Medulla oblongata (tissue), 1 donor: ENCODE results near the gene AKAP8L.
"Not testable (repeated sequence)": the region's sequence is repeated elsewhere in the genome, so short reads cannot be mapped to it uniquely, and the experiment has no call there.

Experiments
- DNase-seq: peaks from one replicate; pipeline ENCODE4 v3.0.0-alpha.2; 2015; ENCODE audit errors: extremely low spot score

Gene AKAP8L

GRCh38 chr19:15417699-15418098 is 1.1 kb downstream of the AKAP8L start:
- no peak for DNase-seq

- DNase-seq, result no peak
Observed at GRCh38 chr19:15412832-15413231, 6.0 kb downstream of the AKAP8L start.

GRCh38 chr19:15411351-15411750 is 7.4 kb downstream of the AKAP8L start:
- DNase-seq, result not testable (repeated sequence)

DNA sequence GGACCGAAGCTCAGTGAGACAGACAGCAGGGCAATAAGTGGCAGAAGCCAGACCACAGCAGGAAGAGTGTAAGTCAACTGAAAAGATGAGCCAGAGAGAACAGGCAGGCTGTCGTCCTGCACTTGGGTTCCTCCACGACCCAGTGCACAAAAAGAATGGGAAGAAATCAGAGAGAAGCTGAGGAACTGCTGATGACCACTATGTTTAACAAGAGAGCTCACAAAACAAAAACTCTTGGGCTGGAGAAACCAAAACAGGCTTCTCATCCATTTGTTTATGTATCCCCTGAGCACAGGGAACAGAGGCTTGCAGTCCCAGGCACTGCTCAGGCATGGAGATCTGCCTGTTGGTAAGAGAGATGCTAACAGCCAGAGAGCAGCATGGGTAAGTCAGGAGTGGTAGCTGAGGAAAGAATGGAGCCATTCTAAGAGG is 14.0 kb downstream of the AKAP8L start:
- peak; percentile 78 for DNase-seq

GRCh38 chr19:15404097-15404779 is 14.6 kb downstream of the AKAP8L start:
- peak; percentile 22 for DNase-seq

DNA sequence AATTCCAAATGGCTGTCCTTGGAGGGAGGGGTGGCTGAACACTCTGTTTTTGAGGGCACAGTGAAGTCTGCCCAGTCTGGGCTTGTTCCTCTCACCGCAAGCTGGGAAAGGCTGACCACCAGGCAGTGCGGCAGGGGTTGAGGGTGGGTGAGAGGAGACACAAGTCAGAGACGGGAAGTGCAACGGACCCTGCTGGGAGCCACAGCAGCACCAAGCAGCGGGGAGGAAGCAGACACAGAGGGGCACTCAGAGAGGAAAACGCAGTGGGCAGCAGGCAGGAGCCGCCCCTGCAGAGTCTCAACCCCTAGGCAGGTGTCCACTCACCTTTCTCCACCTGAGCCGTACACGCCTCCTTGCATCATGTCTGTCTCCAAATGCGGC is 15.6 kb downstream of the AKAP8L start:
- no peak for DNase-seq

DNA sequence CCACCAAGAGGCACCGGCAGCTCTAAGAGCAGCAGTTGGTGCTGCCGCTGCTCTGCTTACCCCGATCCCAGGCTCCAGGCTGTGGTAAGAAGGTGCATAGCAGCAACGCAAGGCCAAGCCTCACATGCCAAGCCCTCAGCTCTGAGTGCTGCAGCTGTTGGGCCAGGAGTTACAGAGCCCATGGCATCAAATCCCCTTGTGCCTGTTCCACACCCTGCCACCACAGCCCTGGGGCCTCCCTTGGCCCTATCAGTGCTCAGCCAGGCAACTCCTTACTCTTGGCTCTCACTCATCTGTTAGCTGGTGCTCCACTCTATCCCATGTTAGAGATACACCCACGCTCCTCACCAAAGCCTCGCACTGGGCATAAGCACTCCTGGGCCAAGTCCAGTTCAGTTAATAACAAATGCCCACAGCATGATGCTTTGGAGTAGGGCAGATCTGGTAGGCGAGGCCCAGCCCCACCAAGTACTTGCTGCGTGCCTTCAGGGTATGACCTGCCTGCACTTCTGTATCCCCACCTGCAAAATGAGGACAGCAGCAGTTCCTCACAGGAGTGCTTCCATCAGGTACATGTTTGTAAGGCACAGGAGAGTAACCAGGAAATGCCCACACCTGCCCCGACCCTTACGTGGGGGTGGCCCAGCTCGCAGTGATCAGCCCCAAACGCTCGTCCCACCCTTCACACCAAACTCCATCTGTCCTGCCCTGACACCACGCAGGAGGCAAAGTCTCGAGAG is 16.2 kb downstream of the AKAP8L start:
- no peak for DNase-seq

GRCh38 chr19:15401397-15401710 is 17.4 kb downstream of the AKAP8L start:
- DNase-seq, result no peak

DNA sequence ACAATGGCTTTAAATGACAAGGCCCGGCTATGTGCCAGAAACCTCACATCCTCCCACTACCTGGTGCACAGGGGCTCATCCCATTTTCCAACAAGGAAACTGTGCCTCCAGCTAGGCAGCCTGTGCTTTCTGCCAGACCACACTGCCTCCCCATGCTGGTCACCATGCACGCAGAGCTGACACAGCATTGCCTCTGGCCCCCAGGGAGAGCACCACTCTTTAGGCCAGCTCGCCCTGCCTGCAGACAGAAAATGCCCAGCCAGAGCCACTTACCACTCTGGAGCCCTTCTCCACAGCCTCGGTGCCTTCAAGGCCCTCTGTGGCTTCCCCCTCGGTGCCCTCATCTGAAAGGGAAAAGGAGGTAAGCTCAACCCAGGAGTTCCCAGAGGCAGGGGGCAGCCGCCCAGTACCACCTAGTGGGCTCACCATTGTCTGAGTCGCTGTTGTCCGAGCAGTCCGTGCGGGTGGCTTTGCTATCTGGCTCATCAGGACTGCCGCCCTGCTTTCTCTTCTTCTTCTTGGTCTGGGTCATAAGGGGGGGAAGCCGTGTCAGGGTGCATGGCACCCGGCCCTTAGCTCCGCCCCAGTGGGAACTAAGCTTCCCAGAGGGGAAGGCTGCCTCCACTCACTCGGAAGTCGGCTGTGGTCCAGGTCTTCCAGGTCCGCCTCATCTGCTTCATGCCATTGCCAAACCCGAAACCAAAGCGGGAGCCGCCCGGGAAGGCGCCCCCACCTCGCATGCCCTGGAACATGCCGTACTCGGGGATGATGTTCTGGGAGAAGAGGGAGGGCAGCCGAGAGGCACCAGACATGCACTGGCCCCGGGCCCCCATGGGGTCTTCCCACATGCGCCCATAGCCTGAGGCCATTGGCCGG is 18.0 kb downstream of the AKAP8L start:
- no peak for DNase-seq

- no peak for DNase-seq
Observed at GRCh38 chr19:15399635-15400034, 19.2 kb downstream of the AKAP8L start.

GRCh38 chr19:15399234-15399515 is 19.6 kb downstream of the AKAP8L start:
- no peak for DNase-seq

DNA sequence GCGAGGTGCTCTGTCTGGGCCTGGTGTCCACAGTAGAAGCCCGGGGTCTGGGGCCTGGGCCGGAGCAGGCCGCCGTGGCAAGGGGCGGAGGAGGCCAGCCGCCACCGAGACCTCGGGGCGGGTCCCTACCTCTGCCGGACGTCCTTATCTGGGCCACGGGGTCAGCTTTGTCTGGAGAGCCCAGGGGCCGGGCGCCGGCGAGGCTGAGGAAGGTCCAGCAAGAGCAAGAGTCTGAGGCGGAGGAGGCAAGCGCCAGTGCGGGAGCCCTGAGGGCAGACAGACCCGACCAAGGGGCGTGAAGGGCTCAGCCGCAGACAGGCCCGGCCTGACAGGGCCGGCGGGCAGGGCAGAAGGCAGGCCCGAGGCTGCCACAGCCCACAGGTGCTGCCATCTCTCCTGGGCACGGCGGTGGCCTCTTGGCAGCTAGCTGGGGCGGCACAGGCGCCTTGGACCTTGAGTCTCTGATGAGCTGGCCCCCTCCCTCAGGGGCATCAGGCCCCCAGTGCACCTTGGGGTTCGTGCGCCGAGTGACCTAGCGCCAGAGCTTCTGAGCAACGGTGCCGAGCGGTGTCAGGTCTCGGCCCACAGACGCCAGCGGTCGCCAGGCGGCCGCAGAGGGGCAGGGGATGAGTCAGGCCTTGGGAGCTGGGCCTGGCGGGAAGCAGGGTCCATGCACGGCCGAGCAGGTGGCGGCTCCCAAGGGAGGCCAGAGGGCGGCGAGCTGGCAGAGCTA is 20.1 kb downstream of the AKAP8L start:
- DNase-seq, result no peak

DNA sequence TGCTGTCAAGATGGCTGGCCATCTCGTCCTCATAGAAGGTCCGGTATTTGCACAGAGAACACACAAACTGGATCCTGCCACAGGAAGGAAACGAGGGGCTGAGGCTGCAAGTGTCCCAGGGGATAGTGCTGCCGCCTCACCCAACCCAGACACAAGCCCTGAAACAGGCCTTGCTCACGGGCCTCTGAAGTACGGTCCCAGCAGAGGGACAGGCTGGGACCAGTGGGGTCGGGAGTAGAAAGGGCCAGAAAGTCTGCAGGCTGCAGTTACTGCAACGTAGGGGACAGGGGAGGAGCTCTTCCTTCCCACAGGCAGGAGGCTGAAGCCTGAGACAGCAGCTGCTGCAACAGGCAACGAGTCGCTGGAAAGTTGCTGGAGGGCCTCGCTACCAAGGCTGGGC is 21.0 kb downstream of the AKAP8L start:
- DNase-seq, result no peak

DNA sequence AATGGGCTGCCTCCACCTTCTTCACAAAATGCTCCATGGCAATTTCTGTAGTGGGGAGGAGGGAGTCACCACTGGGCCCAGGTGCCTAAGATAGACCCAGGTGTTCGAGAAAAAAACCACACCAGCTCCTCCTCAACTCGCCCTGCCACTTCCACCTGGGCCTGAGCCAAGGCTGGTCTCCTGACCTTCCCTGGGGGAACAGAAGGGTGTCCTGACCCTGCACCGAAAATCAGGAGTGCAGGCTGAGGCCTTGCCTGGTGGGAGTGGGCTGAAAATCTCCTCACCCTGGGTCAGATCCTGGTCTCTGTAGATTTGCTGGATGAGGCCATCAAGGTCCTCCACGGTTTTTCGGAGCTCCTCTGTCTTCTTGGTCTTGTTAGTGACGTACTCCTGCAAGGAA is 21.6 kb downstream of the AKAP8L start:
- no peak for DNase-seq

DNA sequence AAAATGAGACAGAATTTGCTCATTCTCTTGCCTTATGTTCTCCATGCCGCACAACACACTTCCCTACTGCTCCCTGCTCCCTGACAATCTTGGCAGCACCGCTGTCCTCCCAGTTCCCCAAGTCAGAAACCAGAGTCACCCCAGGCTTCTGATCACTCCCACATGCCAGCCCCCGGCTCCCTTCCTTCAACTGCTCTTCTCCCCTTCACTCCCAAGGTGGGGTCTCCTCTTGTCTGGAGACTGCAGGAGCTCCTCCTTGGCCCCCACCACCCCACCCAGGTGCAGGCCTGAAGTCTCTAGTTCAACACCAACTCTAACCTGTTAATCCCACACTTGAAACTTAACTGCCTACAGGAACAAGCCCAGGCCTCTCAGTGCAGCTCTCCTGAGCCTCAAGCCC is 22.4 kb downstream of the AKAP8L start:
- no peak for DNase-seq

DNA sequence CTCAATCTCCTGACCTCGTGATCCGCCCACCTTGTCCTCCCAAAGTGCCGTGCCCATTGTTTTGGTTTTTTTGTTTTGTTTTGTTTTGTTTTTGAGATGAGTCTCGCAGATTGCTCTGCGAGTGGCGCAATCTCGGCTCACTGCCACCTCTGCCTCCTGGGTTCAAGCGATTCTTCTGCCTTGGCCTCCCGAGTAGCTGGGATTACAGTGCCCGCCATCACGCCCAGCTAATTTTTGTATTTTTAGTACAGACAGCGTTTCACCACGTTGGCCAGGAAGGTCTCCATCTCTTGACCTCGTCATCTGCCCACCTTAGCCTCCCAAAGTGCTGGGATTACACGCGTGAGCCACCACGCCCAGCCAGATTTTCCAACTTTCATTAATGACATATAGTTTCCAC is 23.5 kb downstream of the AKAP8L start:
- DNase-seq, result not testable (repeated sequence)

GRCh38 chr19:15394426-15394825 is 24.4 kb downstream of the AKAP8L start:
- DNase-seq, result no peak

GRCh38 chr19:15393963-15394362 is 24.8 kb downstream of the AKAP8L start:
- no peak for DNase-seq

- no peak for DNase-seq
Observed at GRCh38 chr19:15390814-15391213, 28.0 kb downstream of the AKAP8L start.

DNA sequence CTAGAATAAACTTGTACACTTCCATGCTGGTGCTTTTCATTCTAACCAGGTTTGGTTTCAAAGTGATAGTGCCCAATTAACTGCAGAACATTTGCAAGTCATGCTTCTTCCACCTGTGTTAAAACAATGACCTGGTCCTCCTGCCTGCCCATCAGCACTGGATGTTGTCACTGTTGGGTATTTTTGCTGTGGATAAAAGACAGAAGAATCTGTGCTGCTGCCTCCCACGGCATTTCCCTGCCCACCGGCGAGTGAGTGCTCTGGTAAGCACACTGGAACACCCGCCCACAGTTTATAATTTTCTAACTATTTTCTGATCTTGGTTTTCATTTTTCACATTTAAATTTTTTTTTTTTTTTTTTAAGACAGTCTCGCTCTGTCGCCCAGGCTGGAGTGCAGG is 36.9 kb downstream of the AKAP8L start:
- no peak for DNase-seq

DNA sequence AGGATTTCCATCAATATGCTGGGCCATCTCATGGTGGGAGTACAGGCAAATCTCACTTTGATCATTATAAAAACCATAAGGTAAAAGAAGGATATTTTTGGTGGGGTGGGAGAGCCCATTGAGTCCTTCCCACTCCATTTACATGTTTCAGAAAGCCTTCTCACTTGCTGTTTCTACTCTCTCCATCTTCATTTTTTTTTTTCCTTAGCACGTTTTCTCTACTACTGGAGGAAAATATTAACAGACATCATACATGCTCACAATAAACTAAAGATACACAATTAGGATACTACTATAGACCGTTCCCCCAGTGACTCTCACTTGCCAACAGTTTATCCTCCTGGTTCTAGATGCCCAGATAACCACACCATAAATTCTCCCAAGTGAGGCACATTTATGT is 37.4 kb downstream of the AKAP8L start:
- no peak for DNase-seq

DNA sequence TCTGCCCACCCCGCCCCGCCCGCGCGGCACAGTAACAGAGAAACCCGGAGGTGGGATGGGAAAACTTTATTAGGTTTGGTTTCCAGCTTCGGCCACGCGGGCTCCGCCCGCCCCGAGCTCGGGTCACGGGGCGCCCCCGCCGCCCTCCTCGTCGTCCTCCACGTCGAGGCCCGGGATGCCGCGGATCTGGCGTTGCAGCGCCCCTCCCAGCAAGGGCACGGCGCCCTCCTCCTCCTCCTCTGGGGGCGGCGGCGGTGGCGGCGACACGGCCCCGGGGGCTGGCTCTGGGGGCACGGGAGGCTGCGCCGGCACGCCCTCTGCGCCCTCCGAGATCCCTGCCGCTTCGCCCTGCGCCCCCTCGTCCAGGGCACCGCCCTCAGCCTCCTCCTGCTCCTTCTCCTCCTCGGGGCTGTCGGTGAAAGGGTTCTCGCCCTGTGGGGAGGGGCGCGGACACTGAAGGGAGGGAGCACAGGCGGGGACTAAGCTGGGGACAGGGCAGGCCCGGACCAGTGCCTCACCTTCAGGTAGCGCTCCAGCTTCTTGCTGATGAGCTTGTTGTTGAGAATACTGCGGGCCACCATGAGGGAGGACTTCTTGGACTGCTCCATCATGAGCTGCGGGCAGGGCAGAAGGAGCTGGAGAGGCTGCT is 38.7 kb downstream of the AKAP8L start:
- DNase-seq, result peak; percentile 31
